COLO829 (cell line): ENCODE results near the gene PHGDH.
"Not testable (repeated sequence)": the region's sequence is repeated elsewhere in the genome, so short reads cannot be mapped to it uniquely, and the experiment has no call there.

Source experiments
- DNase-seq: peaks from one replicate; pipeline ENCODE4 v3.0.0; 2012; ENCODE audit warnings: low spot score

PHGDH gene

GRCh38 chr1:119700326-119700725, 11.4 kb upstream of the PHGDH start:
- no peak for DNase-seq

- no peak for DNase-seq
Measured at GRCh38 chr1:119701659-119702058, 10.1 kb upstream of the PHGDH start.

- DNase-seq, result no peak
Measured at GRCh38 chr1:119702384-119702783, 9.3 kb upstream of the PHGDH start.

GRCh38 chr1:119703666-119704450, 7.9 kb upstream of the PHGDH start:
- no peak for DNase-seq

GRCh38 chr1:119706599-119706998, 5.1 kb upstream of the PHGDH start:
- DNase-seq, result not testable (repeated sequence)

GRCh38 chr1:119711356-119711803, 354 bp upstream of the PHGDH start:
- DNase-seq, result not testable (repeated sequence)

- DNase-seq, result peak; percentile 30
Measured at GRCh38 chr1:119712342-119713038, 756 bp downstream of the PHGDH start.

- no peak for DNase-seq
Measured at GRCh38 chr1:119713039-119713748, 1.5 kb downstream of the PHGDH start.

- no peak for DNase-seq
Measured at GRCh38 chr1:119713749-119714456, 2.2 kb downstream of the PHGDH start.

- DNase-seq, result no peak
Measured at GRCh38 chr1:119714583-119714982, 2.8 kb downstream of the PHGDH start.

- no peak for DNase-seq
Measured at GRCh38 chr1:119715542-119715941, 3.8 kb downstream of the PHGDH start.

- no peak for DNase-seq
Measured at GRCh38 chr1:119718409-119718808, 6.7 kb downstream of the PHGDH start.

GRCh38 chr1:119718972-119719371, 7.2 kb downstream of the PHGDH start:
- DNase-seq, result no peak

GRCh38 chr1:119720866-119721440, 9.2 kb downstream of the PHGDH start:
- DNase-seq, result no peak

GRCh38 chr1:119721896-119722295, 10.2 kb downstream of the PHGDH start:
- DNase-seq, result no peak

GRCh38 chr1:119724611-119725218, 13.0 kb downstream of the PHGDH start:
- DNase-seq, result no peak

- no peak for DNase-seq
Measured at GRCh38 chr1:119725626-119726025, 13.9 kb downstream of the PHGDH start.

GRCh38 chr1:119727991-119728390, 16.3 kb downstream of the PHGDH start:
- DNase-seq, result no peak

- no peak for DNase-seq
Measured at GRCh38 chr1:119729044-119729443, 17.3 kb downstream of the PHGDH start.

GRCh38 chr1:119731060-119731459, 19.3 kb downstream of the PHGDH start:
- DNase-seq, result no peak

- DNase-seq, result no peak
Measured at GRCh38 chr1:119731741-119732430, 20.2 kb downstream of the PHGDH start.
